Bronchial epithelial cell (primary cell): ENCODE measurements around the gene FAM3A. TPM values are rescaled to one million over a fixed set of nuclear protein-coding genes. Genes with fewer than 3 reads are reported as not detected.
A peak's percentile ranks its signal among the peaks of the same experiment; 100 is the strongest.

Source experiments
- DNase-seq: peaks from one replicate; pipeline ENCODE4 v3.0.0-alpha.2; 2010; ENCODE audit warnings: low read depth
- FAIRE-seq: peaks from 2 replicates; lab custom pipeline; 2011; peaks lifted over from hg19 to GRCh38; lab: Jason Lieb, UNC
- H3K27me3 ChIP-seq: 2 replicates; pipeline ENCODE4 v1.5.1; 2011; ENCODE audit warnings: low read length; ENCODE audit not compliant: control insufficient read depth, insufficient read depth
- H3K36me3 ChIP-seq: 2 replicates; pipeline ENCODE4 v1.5.1; 2011; ENCODE audit warnings: low read length; ENCODE audit not compliant: control insufficient read depth, insufficient read depth
- H3K4me3 ChIP-seq: 2 replicates; pipeline ENCODE4 v1.5.1; 2011; ENCODE audit warnings: mild to moderate bottlenecking, low read depth, low read length, control low read depth
- total RNA-seq: library from RNA; depleted of rRNA; stranded (reverse); fragments of >200 nt; gene quantifications from 2 replicates; pipeline ENCODE4 v1.2.1, GENCODE V29; 2014
- TF ChIP-seq, protein P1 (sequence below): IDR thresholded peaks from 2 replicates; pipeline ENCODE4 v1.5.1; 2011; ENCODE audit warnings: mild to moderate bottlenecking, moderate library complexity, low read length, control low read depth, inconsistent platforms; ENCODE audit not compliant: insufficient read depth, severe bottlenecking

FAM3A gene
- total RNA-seq, 1 donor from 2014 or later: 33.2 TPM

DNA sequence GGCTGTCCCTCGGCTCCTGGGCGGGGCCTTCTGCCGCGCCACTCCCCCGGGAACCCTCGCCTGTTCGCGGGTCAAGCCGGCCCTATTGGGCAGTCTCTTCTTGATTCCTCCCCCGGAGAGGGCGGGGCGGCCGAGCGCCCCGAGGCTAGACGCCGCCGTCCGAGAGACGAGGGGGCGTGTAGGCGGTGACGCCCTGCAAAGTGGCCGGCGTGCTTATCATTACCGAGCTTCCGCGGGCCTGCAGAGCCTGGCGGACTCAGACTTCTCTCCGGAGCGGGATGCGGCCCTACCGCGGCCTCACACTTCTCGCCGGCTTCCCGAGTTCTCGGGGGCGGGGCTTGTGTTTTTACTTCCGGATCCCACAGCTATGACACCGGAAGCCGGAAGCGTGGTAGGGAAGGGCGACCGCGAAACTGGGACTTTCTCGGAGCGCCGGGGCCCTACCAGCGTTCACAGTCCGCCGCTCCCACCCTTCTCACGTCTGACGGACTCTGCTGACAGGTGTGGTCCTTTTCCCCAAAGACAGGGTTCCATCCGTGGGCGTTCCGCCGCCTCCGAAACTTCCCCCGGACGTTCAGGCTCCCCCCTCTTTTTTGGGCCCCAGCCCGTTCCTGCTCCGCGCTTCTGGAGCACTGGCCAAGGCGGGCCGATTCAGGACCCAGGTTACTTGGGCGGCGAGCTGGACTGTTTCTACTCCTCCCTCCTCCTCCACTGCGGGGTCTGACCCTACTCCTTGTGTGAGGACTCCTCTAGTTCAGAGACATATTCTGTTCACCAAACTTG is 31.4 kb upstream of the FAM3A start, which contains the start of gene IKBKG:
TSS of gene IKBKG (plus strand) at position 376 of the 783 bp plus-strand sequence. CDS start 4,383 bp downstream, outside the sequence.
- FAIRE-seq: no peak
- TF ChIP-seq, protein P1, sequence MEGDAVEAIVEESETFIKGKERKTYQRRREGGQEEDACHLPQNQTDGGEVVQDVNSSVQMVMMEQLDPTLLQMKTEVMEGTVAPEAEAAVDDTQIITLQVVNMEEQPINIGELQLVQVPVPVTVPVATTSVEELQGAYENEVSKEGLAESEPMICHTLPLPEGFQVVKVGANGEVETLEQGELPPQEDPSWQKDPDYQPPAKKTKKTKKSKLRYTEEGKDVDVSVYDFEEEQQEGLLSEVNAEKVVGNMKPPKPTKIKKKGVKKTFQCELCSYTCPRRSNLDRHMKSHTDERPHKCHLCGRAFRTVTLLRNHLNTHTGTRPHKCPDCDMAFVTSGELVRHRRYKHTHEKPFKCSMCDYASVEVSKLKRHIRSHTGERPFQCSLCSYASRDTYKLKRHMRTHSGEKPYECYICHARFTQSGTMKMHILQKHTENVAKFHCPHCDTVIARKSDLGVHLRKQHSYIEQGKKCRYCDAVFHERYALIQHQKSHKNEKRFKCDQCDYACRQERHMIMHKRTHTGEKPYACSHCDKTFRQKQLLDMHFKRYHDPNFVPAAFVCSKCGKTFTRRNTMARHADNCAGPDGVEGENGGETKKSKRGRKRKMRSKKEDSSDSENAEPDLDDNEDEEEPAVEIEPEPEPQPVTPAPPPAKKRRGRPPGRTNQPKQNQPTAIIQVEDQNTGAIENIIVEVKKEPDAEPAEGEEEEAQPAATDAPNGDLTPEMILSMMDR: no peak
- Histone ChIP-seq H3K27me3 (no peaks in the 10 kb centered on the region), H3K4me3 (peak within 1 kb of the TSS; percentile 64), H3K36me3 (peaks cover 7% of the 10 kb centered on the region)
- peak; percentile 69 for DNase-seq

DNA sequence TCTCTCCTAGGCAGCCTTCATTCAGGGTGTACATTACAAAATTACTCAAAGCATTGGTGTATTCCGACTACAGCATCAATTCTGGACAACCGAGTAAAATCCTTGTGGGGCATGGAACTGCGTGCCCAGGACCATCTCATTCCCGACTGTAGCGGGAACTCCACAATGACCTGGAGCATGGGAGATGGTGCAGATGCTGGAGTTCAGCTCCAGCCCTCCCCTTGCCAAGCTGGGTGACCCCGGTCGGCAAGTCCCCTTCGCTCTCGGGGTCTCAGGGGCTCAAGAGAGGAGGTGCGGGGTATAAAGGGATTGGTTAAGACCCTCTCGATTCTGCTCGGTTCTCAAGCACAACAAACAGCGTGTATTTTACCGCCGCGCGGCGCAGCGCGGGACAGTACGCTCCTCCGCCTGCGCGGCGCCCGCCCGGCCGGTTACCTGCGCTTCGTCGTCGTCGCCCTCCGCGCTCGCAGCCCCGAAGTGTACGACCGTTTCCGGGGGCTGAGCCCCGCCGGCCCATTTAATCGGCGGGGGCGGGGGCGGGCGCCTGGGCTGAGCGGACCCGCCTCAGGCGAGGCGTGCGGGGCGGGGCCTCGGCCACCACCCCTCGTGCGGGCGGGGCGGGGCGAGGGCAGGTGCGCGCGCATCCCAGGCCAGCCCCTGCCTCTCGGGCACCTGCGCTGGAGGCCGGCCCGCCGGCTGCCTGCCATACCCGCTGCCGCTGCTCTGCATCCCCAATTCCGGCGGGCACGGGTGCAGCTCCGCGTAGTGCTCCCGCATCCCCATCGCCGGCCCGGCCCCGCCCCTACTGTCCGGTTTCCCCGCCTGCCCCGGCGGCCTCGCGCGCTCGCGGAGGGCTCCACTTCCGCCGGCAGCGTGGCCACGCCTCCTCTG is 30.6 kb upstream of the FAM3A start, which contains the start of gene G6PD:
TSS of gene G6PD (minus strand) at position 493 of the 891 bp plus-strand sequence. CDS start 691 bp downstream, outside the sequence.
- FAIRE-seq (no peak), DNase-seq (no peak)
- TF ChIP-seq, protein P1: no peak
- Histone ChIP-seq H3K36me3 (peaks cover 2% of the 10 kb centered on the region), H3K27me3 (no peaks in the 10 kb centered on the region), H3K4me3 (peak within 1 kb of the TSS; percentile 64)

DNA sequence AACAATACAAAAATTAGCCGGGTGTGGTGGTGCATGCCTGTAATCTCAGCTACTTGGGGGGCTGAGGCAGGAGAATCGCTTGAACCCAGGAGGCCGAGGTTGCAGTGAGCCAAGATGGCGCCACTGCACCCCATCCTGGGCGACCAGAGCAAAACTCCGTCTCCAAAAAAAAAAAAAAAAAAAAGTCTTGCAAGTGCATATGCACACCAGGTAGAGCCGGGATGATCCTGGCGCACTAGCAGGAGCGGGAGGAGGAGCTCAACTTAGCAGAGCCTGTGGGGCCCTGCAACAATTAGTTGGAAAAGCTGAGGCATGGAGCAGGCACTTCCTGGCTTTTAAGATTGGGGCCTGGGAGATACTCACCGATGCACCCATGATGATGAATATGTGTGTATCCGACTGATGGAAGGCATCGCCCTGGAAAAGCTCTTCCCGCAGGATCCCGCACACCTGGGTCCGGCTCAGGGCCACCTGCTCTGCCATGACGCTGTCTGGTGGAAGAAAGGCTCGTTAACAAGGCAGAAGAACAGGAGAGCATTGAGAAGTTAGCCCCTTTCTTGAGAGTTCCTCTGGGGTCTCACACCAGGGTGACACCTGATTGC is 29.7 kb upstream of the FAM3A start:
- FAIRE-seq (no peak), DNase-seq (no peak)
- Histone ChIP-seq H3K4me3 (peak overlapping the region; percentile 64), H3K36me3 (peaks cover 2% of the 10 kb centered on the region), H3K27me3 (no peaks in the 10 kb centered on the region)
- TF ChIP-seq, protein P1: no peak

DNA sequence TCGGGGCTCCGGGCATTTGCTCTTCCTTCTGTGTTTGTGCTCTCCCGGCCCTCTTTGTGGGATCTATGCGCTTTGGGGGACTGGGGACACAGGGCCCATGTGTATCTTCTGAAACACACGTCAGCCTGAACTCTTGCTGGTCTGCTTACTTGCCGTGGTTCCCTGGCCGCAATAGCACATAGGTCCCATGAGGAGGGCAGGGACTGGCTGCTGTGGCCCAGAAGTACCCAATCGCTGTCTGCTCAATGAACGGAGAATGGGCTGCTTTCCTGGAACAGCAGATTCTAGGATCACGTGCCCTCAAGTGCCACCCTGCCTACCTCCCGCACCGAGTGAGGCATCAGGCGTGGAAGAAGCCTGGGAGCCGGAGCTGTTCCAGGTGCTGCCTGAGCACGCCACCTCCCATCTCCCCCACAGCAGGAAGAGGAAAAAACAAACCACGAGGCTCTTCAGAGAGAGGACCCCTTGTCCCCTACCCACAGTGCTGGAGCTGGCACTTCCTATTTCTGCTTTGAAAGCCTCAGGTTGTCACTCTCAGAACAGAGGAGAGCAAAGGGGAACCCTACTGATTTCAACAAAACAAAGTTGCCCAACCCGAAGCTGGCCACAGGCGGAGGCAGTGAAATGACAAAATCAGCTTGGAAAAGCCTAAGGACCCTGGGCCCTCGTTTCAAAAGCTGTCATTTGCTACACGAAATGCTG is 26.8 kb upstream of the FAM3A start:
- Histone ChIP-seq H3K4me3 (no peak overlapping the region), H3K36me3 (peaks cover 2% of the 10 kb centered on the region), H3K27me3 (no peaks in the 10 kb centered on the region)
- FAIRE-seq: no peak
- DNase-seq: no peak
- TF ChIP-seq, protein P1: no peak
